K562 (cell line): ENCODE results near the gene MTF1. TPM values are rescaled to one million over a fixed set of nuclear protein-coding genes. Genes with fewer than 3 reads are reported as not detected.

Source experiments
- ATAC-seq: fragments of 200-7000 bp; cut with Tn5 transposase; 3 replicates; pipeline ENCODE4 v1.9.1; 2020; ENCODE audit warnings: moderate library complexity
- BruUV-seq: library from RNA; stranded (reverse); fragments of 400-500 nt; replicated peaks from 2 replicates; lab custom pipeline; 2021; lab: Mats Ljungman, UMichigan
- CTCF ChIA-PET: fragments of 300-600 bp; formaldehyde crosslinking; extraction: SDS; loops from one replicate; lab custom pipeline; 2021; ENCODE audit warnings: low intra/inter-chr PET ratio; lab: Yijun Ruan, JAX
- POLR2A ChIA-PET: fragments of 300-600, 350-650 bp; sonication (Branson Sonifier 250); formaldehyde crosslinking; extraction: SDS; loops from one replicate; lab custom pipeline; 2021; ENCODE audit warnings: antibody characterized with exemption, inconsistent platforms; lab: Yijun Ruan, JAX
- DNase-seq, 4 experiments: peaks; one replicate each; pipeline versions ENCODE4 v3.0.0 to v3.0.0-alpha.2; 2011 to 2018; ENCODE audit warnings: low spot score in 3 of 4, mixed read lengths in 3 of 4; ENCODE audit errors: extremely low read depth in 1 of 4
- FAIRE-seq: peaks from 2 replicates; lab custom pipeline; 2011; peaks lifted over from hg19 to GRCh38; lab: Jason Lieb, UNC
- H2AFZ ChIP-seq: 2 replicates; pipeline ENCODE4 v1.6.0; 2011; ENCODE audit warnings: low read depth, low read length, control low read depth, inconsistent platforms
- H3K27ac ChIP-seq: fragments of 200-600 bp; 3 replicates; pipeline ENCODE4 v1.8.0; 2011; ENCODE audit warnings: low read depth, mild to moderate bottlenecking, control low read depth, inconsistent platforms, low read length, moderate library complexity, mixed read lengths; ENCODE audit errors: extremely low read depth
- H3K27me3 ChIP-seq, 2 experiments: fragments of 300-600 bp in 1 of 2; 2 replicates in 1 of 2; 3 replicates in 1 of 2; pipeline versions ENCODE4 v1.6.0 to v1.8.0; 2011; ENCODE audit warnings: inconsistent platforms in 2 of 2, low read length in 2 of 2, mild to moderate bottlenecking in 1 of 2, mixed read lengths in 1 of 2, moderate library complexity in 1 of 2; ENCODE audit not compliant: control insufficient read depth in 2 of 2, insufficient read depth in 2 of 2
- H3K36me3 ChIP-seq: fragments of 300-600 bp; 3 replicates; pipeline ENCODE4 v1.8.0; 2011; ENCODE audit warnings: mild to moderate bottlenecking, low read length, inconsistent platforms; ENCODE audit not compliant: control insufficient read depth, insufficient read depth
- H3K4me1 ChIP-seq, 2 experiments: fragments of 200-600 bp in 1 of 2; replicated peaks in 1 of 2; 2 replicates in 1 of 2; 3 replicates in 1 of 2; pipeline versions ENCODE4 v1.5.1 to v1.8.0; 2011; ENCODE audit warnings: inconsistent platforms in 2 of 2, low read length in 2 of 2, mild to moderate bottlenecking in 1 of 2, mixed read lengths in 1 of 2, moderate library complexity in 1 of 2; ENCODE audit not compliant: control insufficient read depth in 2 of 2, insufficient read depth in 2 of 2
- H3K4me2 ChIP-seq: 2 replicates; pipeline ENCODE4 v1.6.1; 2011; ENCODE audit warnings: low read length, control low read depth, inconsistent platforms, mixed read lengths; ENCODE audit not compliant: insufficient read depth
- H3K4me3 ChIP-seq: fragments of 200-600 bp; sonication (generic), shearing (Covaris generic); 2 replicates; pipeline ENCODE4 v1.5.1; 2016; ENCODE audit warnings: control low read depth, inconsistent platforms
- H3K79me2 ChIP-seq: fragments of 200-600 bp; 3 replicates; pipeline ENCODE4 v1.8.0; 2011; ENCODE audit warnings: low read length, inconsistent platforms; ENCODE audit not compliant: control insufficient read depth, insufficient read depth
- H3K9ac ChIP-seq, 2 experiments: 2 replicates each; pipeline versions ENCODE4 v1.6.0 to v1.6.1; 2011; ENCODE audit warnings: low read depth in 2 of 2, low read length in 2 of 2, control low read depth in 1 of 2, inconsistent platforms in 1 of 2, mild to moderate bottlenecking in 1 of 2, mixed read lengths in 1 of 2; ENCODE audit not compliant: insufficient read depth in 1 of 2
- H3K9me1 ChIP-seq: one replicate; pipeline ENCODE4 v1.6.0; 2011; ENCODE audit warnings: inconsistent platforms, mild to moderate bottlenecking, low read length, moderate library complexity; ENCODE audit not compliant: control insufficient read depth, insufficient read depth
- H3K9me3 ChIP-seq: replicated peaks from 2 replicates; pipeline ENCODE4 v1.5.1; 2011; ENCODE audit warnings: low read depth, low read length, inconsistent platforms; ENCODE audit not compliant: control insufficient read depth, insufficient read depth
- H4K20me1 ChIP-seq: replicated peaks from 2 replicates; pipeline ENCODE4 v1.6.1; 2011; ENCODE audit warnings: low read length, inconsistent platforms, mixed read lengths; ENCODE audit not compliant: control insufficient read depth, insufficient read depth
- CBFB ChIP-seq: sonication (generic); formaldehyde crosslinking; IDR thresholded peaks from 2 replicates; pipeline ENCODE4 v1.4.0; 2020; ENCODE audit warnings: mild to moderate bottlenecking, missing genetic modification reagents
- DLX4 ChIP-seq: fragments of 250-450 bp; sonication (Bioruptor Pico); IDR thresholded peaks from 2 replicates; pipeline ENCODE4 v1.6.1; 2021; ENCODE audit warnings: mild to moderate bottlenecking
- EHMT2 ChIP-seq: fragments of 450-650 bp; IDR thresholded peaks from 2 replicates; pipeline ENCODE4 v1.6.1; 2018; ENCODE audit warnings: antibody characterized with exemption
- FOS ChIP-seq: IDR thresholded peaks from 3 replicates; pipeline ENCODE4 v1.6.1; 2011; ENCODE audit not compliant: insufficient read length; ENCODE audit errors: extremely low read depth
- HINFP ChIP-seq: fragments of 450-650 bp; conservative IDR thresholded peaks from 2 replicates; pipeline ENCODE4 v1.6.1; 2016; ENCODE audit warnings: missing genetic modification characterization, low read depth, mild to moderate bottlenecking, control low read depth, missing compliant biosample characterization
- HMG20B ChIP-seq: fragments of 250-450 bp; sonication (Bioruptor Pico); IDR thresholded peaks from 2 replicates; pipeline ENCODE4 v1.5.0; 2021; ENCODE audit warnings: mild to moderate bottlenecking
- LCOR ChIP-seq: sonication (generic); formaldehyde crosslinking; IDR thresholded peaks from 2 replicates; pipeline ENCODE4 v1.8.0; 2022; ENCODE audit warnings: mild to moderate bottlenecking, missing genetic modification reagents
- MCM2 ChIP-seq: fragments of 450-650 bp; IDR thresholded peaks from 2 replicates; pipeline ENCODE4 v1.6.1; 2017; ENCODE audit warnings: low read depth, mild to moderate bottlenecking
- NCOA2 ChIP-seq, 2 experiments: fragments of 450-650 bp; IDR thresholded peaks; 2 replicates each; pipeline ENCODE4 v1.6.1; 2018; ENCODE audit warnings: mild to moderate bottlenecking in 2 of 2, moderate library complexity in 1 of 2; ENCODE audit not compliant: partially characterized antibody in 2 of 2
- SIN3A ChIP-seq, 2 experiments: fragments of 150-350 bp in 1 of 2; IDR thresholded peaks; 2 replicates each; pipeline ENCODE4 v1.6.1; 2011 to 2016; ENCODE audit warnings: borderline replicate concordance in 2 of 2, low read depth in 2 of 2, low read length in 2 of 2, mild to moderate bottlenecking in 2 of 2, moderate library complexity in 2 of 2; ENCODE audit not compliant: control insufficient read depth in 1 of 2
- SMAD3 ChIP-seq: fragments of 450-650 bp; formaldehyde crosslinking; conservative IDR thresholded peaks from 2 replicates; pipeline ENCODE4 v1.4.0; 2020; ENCODE audit warnings: mild to moderate bottlenecking
- SP2 ChIP-seq: IDR thresholded peaks from 2 replicates; pipeline ENCODE4 v1.6.1; 2011; ENCODE audit warnings: mild to moderate bottlenecking, low read depth, low read length, moderate library complexity; ENCODE audit not compliant: poor library complexity, severe bottlenecking; ENCODE audit errors: extremely low read depth
- TAL1 ChIP-seq: fragments of 450-650 bp; IDR thresholded peaks from 2 replicates; pipeline ENCODE4 v1.6.1; 2016; ENCODE audit warnings: mild to moderate bottlenecking
- TARDBP ChIP-seq: fragments of 450-650 bp; IDR thresholded peaks from 2 replicates; pipeline ENCODE4 v1.6.1; 2016
- TFAM ChIP-seq: fragments of 250-450 bp; sonication (Bioruptor Pico); conservative IDR thresholded peaks from 2 replicates; pipeline ENCODE4 v1.5.0; 2021; ENCODE audit warnings: mild to moderate bottlenecking, moderate library complexity
- WGBS: fragments of 100-300 bp; shearing (Covaris generic); methylation state at CpG from one replicate; pipeline ENCODE4 v1.1.6; 2016; ENCODE audit warnings: low coverage, mixed read lengths; ENCODE audit not compliant: insufficient coverage; ENCODE audit errors: missing lambda C conversion rate; 5-methylcytosine and 5-hydroxymethylcytosine counted together
- in situ Hi-C: fragments of 300-500 bp; cut with MboI; formaldehyde crosslinking; loops from 4 replicates; pipeline ENCODE4 v1.15.0; 2018; ENCODE audit warnings: inconsistent platforms, mixed read lengths
- intact Hi-C: fragments of 100-400 bp; cut with micrococcal nuclease; formaldehyde crosslinking; loops from 2 replicates; pipeline ENCODE4 v1.14.2; 2022
- polyA plus RNA-seq, 8 experiments: library from polyadenylated mRNA; depleted of rRNA in 4 of 8; stranded (reverse) in 5 of 8; unstranded in 3 of 8; fragments of >200 nt; fragmentation: Nextera tagmentation in 2 of 8; fragmentation: Illumina TruSeq in 1 of 8; extraction: Ambion mirVana in 2 of 8; extraction: Trizol in 1 of 8; gene quantifications; 2 replicates each; pipeline versions ENCODE4 v1.2.1 to v1.2.3, GENCODE V29; 2011 to 2014; ENCODE audit warnings: inconsistent platforms in 1 of 8, missing spikeins in 1 of 8
- total RNA-seq, 7 experiments: library from RNA; depleted of rRNA in 6 of 7; stranded (reverse); fragments of >200 nt in 6 of 7; fragmentation: Illumina TruSeq in 2 of 7; extraction: Trizol in 2 of 7; gene quantifications; 2 replicates each; pipeline versions ENCODE4 v1.2.1 to v1.2.3, GENCODE V29; 2011 to 2021; ENCODE audit warnings: low replicate concordance in 1 of 7

Gene MTF1
- total and polyA plus RNA-seq, 9 of the 15 experiments (the other 6 are each of a cell fraction or from before 2014, with no cell fraction given), result 1.1 to 12.2 (median 4.3) TPM

GRCh38 chr1:37831809-37832208 is 27.6 kb downstream of the MTF1 start:
- Histone ChIP-seq H3K4me2 (no peak overlapping the region), H3K9me3 (no peaks in the 10 kb centered on the region), H3K9ac (no peak overlapping the region), H3K79me2 (no peaks in the 10 kb centered on the region), H3K9me1 (no peaks in the 10 kb centered on the region), H4K20me1 (no peaks in the 10 kb centered on the region), H2AFZ (no peak overlapping the region), H3K27ac (no peak overlapping the region), H3K27me3 (no peaks in the 10 kb centered on the region), H3K36me3 (peaks cover 73% of the 10 kb centered on the region), H3K4me1 (no peaks in the 10 kb centered on the region), H3K4me3 (no peak overlapping the region)
- no peak for DNase-seq
- TF ChIP-seq SP2 (no peak), MCM2 (no peak), DLX4 (CRISPR knock-in tag) (no peak), HMG20B (CRISPR knock-in tag) (no peak), SIN3A (IDR thresholded peaks at IDR 0.05; ENCODE audit: borderline replicate concordance in 2 of 2, control insufficient read depth in 1 of 2, low read depth in 2 of 2, low read length in 2 of 2) (no peak), TAL1 (no peak), NCOA2 (IDR thresholded peaks at IDR 0.05; ENCODE audit: partially characterized antibody in 2 of 2) (no peak), CBFB (CRISPR knock-in tag) (no peak), TARDBP (no peak), FOS (no peak), SMAD3 (CRISPR knock-in tag) (no peak), TFAM (CRISPR knock-in tag) (no peak), HINFP (tag) (no peak), EHMT2 (no peak), LCOR (CRISPR knock-in tag) (no peak)
- no peak for ATAC-seq
- 94% methylated on average over 2 of the region's 2 CpGs for WGBS
- CTCF ChIA-PET, result no interaction called here
- BruUV-seq, result no TSS peak
- intact Hi-C loops (no loop called here), in situ Hi-C loops (no loop called here)
- FAIRE-seq, result no peak
- POLR2A ChIA-PET, result no interaction called here
